GM21367 (cell line): ENCODE results near the gene SLIT1.
"Not testable (repeated sequence)": the region's sequence is repeated elsewhere in the genome, so short reads cannot be mapped to it uniquely, and the experiment has no call there.

Experiments
- ATAC-seq: cut with Tn5 transposase; IDR thresholded peaks from one replicate; pipeline ENCODE4 v1.9.1; 2021; ENCODE audit not compliant: unreplicated experiment

Gene SLIT1

GRCh38 chr10:97087296-97087695 is 98.5 kb downstream of the SLIT1 start:
- no peak for ATAC-seq

- no peak for ATAC-seq
These were observed 99.2 kb downstream of the SLIT1 start for GRCh38 chr10:97086530-97086929.

GRCh38 chr10:97083228-97083829 is 102.4 kb downstream of the SLIT1 start:
- ATAC-seq, result no peak

GRCh38 chr10:97082575-97082974 is 103.2 kb downstream of the SLIT1 start:
- not testable (repeated sequence) for ATAC-seq

GRCh38 chr10:97081621-97082235 is 104.0 kb downstream of the SLIT1 start:
- no peak for ATAC-seq

- no peak for ATAC-seq
These were observed 105.5 kb downstream of the SLIT1 start for GRCh38 chr10:97080051-97080776.

GRCh38 chr10:97079448-97079847 is 106.3 kb downstream of the SLIT1 start:
- ATAC-seq, result no peak

- no peak for ATAC-seq
These were observed 106.8 kb downstream of the SLIT1 start for GRCh38 chr10:97078938-97079445.

- no peak for ATAC-seq
These were observed 107.4 kb downstream of the SLIT1 start for GRCh38 chr10:97078261-97078937.

GRCh38 chr10:97076781-97077180 is 109.0 kb downstream of the SLIT1 start:
- no peak for ATAC-seq

GRCh38 chr10:97075961-97076525 is 109.7 kb downstream of the SLIT1 start:
- ATAC-seq, result no peak

- ATAC-seq, result no peak
These were observed 110.3 kb downstream of the SLIT1 start for GRCh38 chr10:97075421-97075820.

GRCh38 chr10:97074256-97075145 is 111.3 kb downstream of the SLIT1 start:
- no peak for ATAC-seq

- ATAC-seq, result no peak
These were observed 112.7 kb downstream of the SLIT1 start for GRCh38 chr10:97072851-97073665.

GRCh38 chr10:97071496-97071895 is 114.3 kb downstream of the SLIT1 start:
- no peak for ATAC-seq

GRCh38 chr10:97069576-97070362 is 116.0 kb downstream of the SLIT1 start:
- ATAC-seq, result no peak

GRCh38 chr10:97069026-97069425 is 116.7 kb downstream of the SLIT1 start:
- ATAC-seq, result no peak

- ATAC-seq, result no peak
These were observed 117.9 kb downstream of the SLIT1 start for GRCh38 chr10:97067716-97068391.
